WTC11 (cell line): ENCODE measurements around the gene UBE3A. TPM values are rescaled to one million over a fixed set of nuclear protein-coding genes. Genes with fewer than 3 reads are reported as not detected.

Experiments
- ATAC-seq: fragments of 200-7000 bp; cut with Tn5 transposase; 2 replicates; pipeline ENCODE4 v1.10.0; 2021; ENCODE audit warnings: mild to moderate bottlenecking, moderate library complexity
- CTCF ChIA-PET: fragments of 300-600 bp; sonication (Branson Sonifier 250); formaldehyde crosslinking; loops from one replicate; lab custom pipeline; 2021; ENCODE audit warnings: antibody characterized with exemption; lab: Charles Lee
- POLR2A ChIA-PET: fragments of 350-600 bp; sonication (Branson Sonifier 250); formaldehyde crosslinking; loops from one replicate; lab custom pipeline; 2021; ENCODE audit warnings: antibody characterized with exemption; lab: Charles Lee
- DNase-seq: peaks from one replicate; pipeline ENCODE4 v3.0.0; 2021; ENCODE audit warnings: low spot score
- H3K27ac Mint-ChIP-seq: 2 replicates; pipeline ENCODE4 v1.8.0; 2021; ENCODE audit warnings: mixed read lengths
- H3K27me3 Mint-ChIP-seq: 2 replicates; pipeline ENCODE4 v1.8.0; 2021; ENCODE audit warnings: low read depth, mild to moderate bottlenecking, moderate library complexity, mixed read lengths
- H3K36me3 Mint-ChIP-seq: 2 replicates; pipeline ENCODE4 v1.8.0; 2021; ENCODE audit warnings: mixed read lengths
- H3K4me1 Mint-ChIP-seq: 2 replicates; pipeline ENCODE4 v1.8.0; 2022; ENCODE audit warnings: mixed read lengths
- H3K4me3 Mint-ChIP-seq: 2 replicates; pipeline ENCODE4 v1.8.0; 2021; ENCODE audit warnings: mild to moderate bottlenecking, moderate library complexity, mixed read lengths
- H3K9me3 Mint-ChIP-seq: 2 replicates; pipeline ENCODE4 v1.8.0; 2021; ENCODE audit warnings: mixed read lengths
- ATF1 ChIP-seq: sonication (generic); formaldehyde crosslinking; IDR thresholded peaks from 2 replicates; pipeline ENCODE4 v1.8.1; 2023; ENCODE audit warnings: mild to moderate bottlenecking, moderate library complexity, missing genetic modification reagents
- CREB1 ChIP-seq: sonication (generic); formaldehyde crosslinking; IDR thresholded peaks from 2 replicates; pipeline ENCODE4 v1.8.0; 2023; ENCODE audit warnings: mild to moderate bottlenecking, missing genetic modification reagents
- ETV6 ChIP-seq: sonication (generic); formaldehyde crosslinking; IDR thresholded peaks from 2 replicates; pipeline ENCODE4 v1.8.1; 2022; ENCODE audit warnings: mild to moderate bottlenecking, missing genetic modification reagents
- FOXJ3 ChIP-seq: sonication (generic); formaldehyde crosslinking; IDR thresholded peaks from 2 replicates; pipeline ENCODE4 v1.9.0; 2021; ENCODE audit warnings: missing genetic modification reagents, mild to moderate bottlenecking, borderline replicate concordance
- FOXP1 ChIP-seq: sonication (generic); formaldehyde crosslinking; IDR thresholded peaks from 2 replicates; pipeline ENCODE4 v1.8.0; 2022; ENCODE audit warnings: missing genetic modification reagents, mild to moderate bottlenecking, moderate library complexity, borderline replicate concordance
- GABPB1 ChIP-seq: sonication (generic); formaldehyde crosslinking; IDR thresholded peaks from 2 replicates; pipeline ENCODE4 v1.8.1; 2023; ENCODE audit warnings: mild to moderate bottlenecking, missing genetic modification reagents
- KAT7 ChIP-seq: sonication (generic); formaldehyde crosslinking; IDR thresholded peaks from 2 replicates; pipeline ENCODE4 v1.8.1; 2023; ENCODE audit warnings: missing genetic modification reagents, mild to moderate bottlenecking, borderline replicate concordance
- NFYB ChIP-seq: sonication (generic); formaldehyde crosslinking; conservative IDR thresholded peaks from 2 replicates; pipeline ENCODE4 v1.8.0; 2022; ENCODE audit warnings: low read depth, missing genetic modification reagents
- NR1H2 ChIP-seq: sonication (generic); formaldehyde crosslinking; IDR thresholded peaks from 2 replicates; pipeline ENCODE4 v1.9.0; 2021; ENCODE audit warnings: mild to moderate bottlenecking, moderate library complexity, missing genetic modification reagents
- NR3C1 ChIP-seq: sonication (generic); formaldehyde crosslinking; conservative IDR thresholded peaks from 2 replicates; pipeline ENCODE4 v1.8.1; 2023; ENCODE audit warnings: low read depth, mild to moderate bottlenecking, missing genetic modification reagents
- TCF7 ChIP-seq: sonication (generic); formaldehyde crosslinking; IDR thresholded peaks from 2 replicates; pipeline ENCODE4 v1.8.0; 2022; ENCODE audit warnings: mild to moderate bottlenecking, low read depth, missing genetic modification reagents, moderate library complexity
- ZBTB21 ChIP-seq: sonication (generic); formaldehyde crosslinking; IDR thresholded peaks from 2 replicates; pipeline ENCODE4 v1.8.1; 2023; ENCODE audit warnings: mild to moderate bottlenecking, missing genetic modification reagents, borderline replicate concordance
- ZNF138 ChIP-seq: sonication (generic); formaldehyde crosslinking; conservative IDR thresholded peaks from 2 replicates; pipeline ENCODE4 v1.8.1; 2022; ENCODE audit warnings: mild to moderate bottlenecking, moderate library complexity, missing genetic modification reagents
- ZNF263 ChIP-seq: sonication (generic); formaldehyde crosslinking; IDR thresholded peaks from 2 replicates; pipeline ENCODE4 v1.8.1; 2022; ENCODE audit warnings: low read depth, mild to moderate bottlenecking, moderate library complexity, missing genetic modification reagents
- ZNF396 ChIP-seq: fragments of 250-450 bp; sonication (Bioruptor Pico); IDR thresholded peaks from 2 replicates; pipeline ENCODE4 v1.8.0; 2021; ENCODE audit warnings: mild to moderate bottlenecking, moderate library complexity, borderline replicate concordance
- ZNF423 ChIP-seq: fragments of 250-450 bp; sonication (Bioruptor Pico); IDR thresholded peaks from 2 replicates; pipeline ENCODE4 v2.1.2; 2022; ENCODE audit warnings: mild to moderate bottlenecking, moderate library complexity
- total RNA-seq: library from RNA; stranded (reverse); gene quantifications from 3 replicates; pipeline ENCODE4 v1.2.3, GENCODE V29; 2021
- TF ChIP-seq, protein P1 (sequence below): sonication (generic); formaldehyde crosslinking; IDR thresholded peaks from 2 replicates; pipeline ENCODE4 v1.8.1; 2023; ENCODE audit warnings: mild to moderate bottlenecking, missing genetic modification reagents, moderate library complexity
- TF ChIP-seq, protein P2 (sequence below): fragments of 250-450 bp; sonication (Bioruptor Pico); IDR thresholded peaks from 2 replicates; pipeline ENCODE4 v2.1.2; 2022; ENCODE audit warnings: mild to moderate bottlenecking, moderate library complexity
- TF ChIP-seq, protein P3 (sequence below): sonication (generic); formaldehyde crosslinking; conservative IDR thresholded peaks from 2 replicates; pipeline ENCODE4 v1.8.1; 2023; ENCODE audit warnings: mild to moderate bottlenecking, low read depth, missing genetic modification reagents, moderate library complexity
- TF ChIP-seq, protein P4 (sequence below): fragments of 250-450 bp; sonication (Bioruptor Pico); IDR thresholded peaks from 2 replicates; pipeline ENCODE4 v1.9.0; 2021; ENCODE audit warnings: mild to moderate bottlenecking
- TF ChIP-seq, protein P5 (sequence below): sonication (generic); formaldehyde crosslinking; IDR thresholded peaks from 2 replicates; pipeline ENCODE4 v1.8.1; 2022; ENCODE audit warnings: mild to moderate bottlenecking, moderate library complexity, missing genetic modification reagents
- TF ChIP-seq, protein P6 (sequence below): sonication (generic); formaldehyde crosslinking; IDR thresholded peaks from 2 replicates; pipeline ENCODE4 v1.8.1; 2023; ENCODE audit warnings: mild to moderate bottlenecking, missing genetic modification reagents, moderate library complexity
- TF ChIP-seq, protein P7 (sequence below): fragments of 250-450 bp; sonication (Bioruptor Pico); IDR thresholded peaks from 2 replicates; pipeline ENCODE4 v1.9.0; 2021; ENCODE audit warnings: mild to moderate bottlenecking

The UBE3A gene
- total RNA-seq, 1 experiment from 2014 or later, result 120 TPM

DNA sequence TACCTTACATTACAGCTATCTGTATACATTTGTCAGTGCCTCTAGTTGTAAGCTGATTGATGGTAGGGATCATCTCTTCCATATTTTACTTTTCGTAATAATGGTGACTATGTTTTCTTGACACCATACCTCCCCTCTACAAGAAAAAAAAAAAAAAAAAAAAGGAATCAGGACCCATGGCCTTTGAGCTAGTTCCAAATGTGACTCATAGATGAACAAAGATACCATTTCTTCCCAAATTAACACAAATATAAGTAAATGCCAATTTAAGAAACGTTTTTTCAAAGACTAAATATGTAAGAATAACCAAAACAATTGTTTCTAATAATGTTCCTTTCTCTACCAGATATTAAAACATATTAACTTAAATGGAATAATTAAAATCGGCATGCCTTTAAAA, 23.1 kb downstream of the UBE3A start (continued):
- TF ChIP-seq, protein P1, sequence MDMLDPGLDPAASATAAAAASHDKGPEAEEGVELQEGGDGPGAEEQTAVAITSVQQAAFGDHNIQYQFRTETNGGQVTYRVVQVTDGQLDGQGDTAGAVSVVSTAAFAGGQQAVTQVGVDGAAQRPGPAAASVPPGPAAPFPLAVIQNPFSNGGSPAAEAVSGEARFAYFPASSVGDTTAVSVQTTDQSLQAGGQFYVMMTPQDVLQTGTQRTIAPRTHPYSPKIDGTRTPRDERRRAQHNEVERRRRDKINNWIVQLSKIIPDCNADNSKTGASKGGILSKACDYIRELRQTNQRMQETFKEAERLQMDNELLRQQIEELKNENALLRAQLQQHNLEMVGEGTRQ (CRISPR knock-in tag), result no peak
- TF ChIP-seq, protein P2, sequence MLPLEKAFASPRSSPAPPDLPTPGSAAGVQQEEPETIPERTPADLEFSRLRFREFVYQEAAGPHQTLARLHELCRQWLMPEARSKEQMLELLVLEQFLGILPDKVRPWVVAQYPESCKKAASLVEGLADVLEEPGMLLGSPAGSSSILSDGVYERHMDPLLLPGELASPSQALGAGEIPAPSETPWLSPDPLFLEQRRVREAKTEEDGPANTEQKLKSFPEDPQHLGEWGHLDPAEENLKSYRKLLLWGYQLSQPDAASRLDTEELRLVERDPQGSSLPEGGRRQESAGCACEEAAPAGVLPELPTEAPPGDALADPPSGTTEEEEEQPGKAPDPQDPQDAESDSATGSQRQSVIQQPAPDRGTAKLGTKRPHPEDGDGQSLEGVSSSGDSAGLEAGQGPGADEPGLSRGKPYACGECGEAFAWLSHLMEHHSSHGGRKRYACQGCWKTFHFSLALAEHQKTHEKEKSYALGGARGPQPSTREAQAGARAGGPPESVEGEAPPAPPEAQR, result no peak
- TF ChIP-seq CREB1 (CRISPR knock-in tag) (no peak), NR3C1 (CRISPR knock-in tag) (no peak), NFYB (CRISPR knock-in tag) (no peak), NR1H2 (CRISPR knock-in tag) (no peak), ZNF423 (no peak), TCF7 (no peak)
- TF ChIP-seq, protein P3, sequence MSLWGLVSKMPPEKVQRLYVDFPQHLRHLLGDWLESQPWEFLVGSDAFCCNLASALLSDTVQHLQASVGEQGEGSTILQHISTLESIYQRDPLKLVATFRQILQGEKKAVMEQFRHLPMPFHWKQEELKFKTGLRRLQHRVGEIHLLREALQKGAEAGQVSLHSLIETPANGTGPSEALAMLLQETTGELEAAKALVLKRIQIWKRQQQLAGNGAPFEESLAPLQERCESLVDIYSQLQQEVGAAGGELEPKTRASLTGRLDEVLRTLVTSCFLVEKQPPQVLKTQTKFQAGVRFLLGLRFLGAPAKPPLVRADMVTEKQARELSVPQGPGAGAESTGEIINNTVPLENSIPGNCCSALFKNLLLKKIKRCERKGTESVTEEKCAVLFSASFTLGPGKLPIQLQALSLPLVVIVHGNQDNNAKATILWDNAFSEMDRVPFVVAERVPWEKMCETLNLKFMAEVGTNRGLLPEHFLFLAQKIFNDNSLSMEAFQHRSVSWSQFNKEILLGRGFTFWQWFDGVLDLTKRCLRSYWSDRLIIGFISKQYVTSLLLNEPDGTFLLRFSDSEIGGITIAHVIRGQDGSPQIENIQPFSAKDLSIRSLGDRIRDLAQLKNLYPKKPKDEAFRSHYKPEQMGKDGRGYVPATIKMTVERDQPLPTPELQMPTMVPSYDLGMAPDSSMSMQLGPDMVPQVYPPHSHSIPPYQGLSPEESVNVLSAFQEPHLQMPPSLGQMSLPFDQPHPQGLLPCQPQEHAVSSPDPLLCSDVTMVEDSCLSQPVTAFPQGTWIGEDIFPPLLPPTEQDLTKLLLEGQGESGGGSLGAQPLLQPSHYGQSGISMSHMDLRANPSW (CRISPR knock-in tag), result no peak

DNA sequence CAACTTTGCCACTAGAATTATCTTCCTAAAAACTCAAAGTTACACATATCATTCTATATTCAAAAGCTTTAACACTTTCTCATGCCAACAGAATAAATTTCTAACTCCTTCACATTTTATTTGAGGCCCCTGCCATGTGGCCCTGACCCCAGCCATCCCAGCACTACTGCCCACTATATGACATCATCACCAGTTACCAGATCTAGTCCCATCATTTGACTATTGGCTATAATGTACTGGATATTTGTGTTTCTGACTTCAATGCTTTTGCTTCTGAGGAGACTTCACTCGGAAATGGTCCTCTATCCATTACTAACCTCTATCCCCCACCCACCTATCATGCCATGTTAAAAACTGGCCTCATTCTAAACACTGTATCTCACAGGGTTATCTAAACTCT, 23.6 kb downstream of the UBE3A start:
- ATAC-seq (no peak), DNase-seq (no peak)
- TF ChIP-seq ZNF138 (CRISPR knock-in tag), result no peak
- TF ChIP-seq, protein P4, sequence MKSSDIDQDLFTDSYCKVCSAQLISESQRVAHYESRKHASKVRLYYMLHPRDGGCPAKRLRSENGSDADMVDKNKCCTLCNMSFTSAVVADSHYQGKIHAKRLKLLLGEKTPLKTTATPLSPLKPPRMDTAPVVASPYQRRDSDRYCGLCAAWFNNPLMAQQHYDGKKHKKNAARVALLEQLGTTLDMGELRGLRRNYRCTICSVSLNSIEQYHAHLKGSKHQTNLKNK (CRISPR knock-in tag), result no peak
- no peak for TF ChIP-seq FOXJ3
- TF ChIP-seq, protein P5, sequence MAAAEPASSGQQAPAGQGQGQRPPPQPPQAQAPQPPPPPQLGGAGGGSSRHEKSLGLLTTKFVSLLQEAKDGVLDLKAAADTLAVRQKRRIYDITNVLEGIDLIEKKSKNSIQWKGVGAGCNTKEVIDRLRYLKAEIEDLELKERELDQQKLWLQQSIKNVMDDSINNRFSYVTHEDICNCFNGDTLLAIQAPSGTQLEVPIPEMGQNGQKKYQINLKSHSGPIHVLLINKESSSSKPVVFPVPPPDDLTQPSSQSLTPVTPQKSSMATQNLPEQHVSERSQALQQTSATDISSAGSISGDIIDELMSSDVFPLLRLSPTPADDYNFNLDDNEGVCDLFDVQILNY, result no peak
- TF ChIP-seq KAT7 (CRISPR knock-in tag), result no peak
- no peak for TF ChIP-seq ZBTB21 (CRISPR knock-in tag)
- TF ChIP-seq ETV6, result no peak
- TF ChIP-seq ZNF263, result no peak
- TF ChIP-seq FOXP1, result no peak
- Mint-ChIP-seq H3K9me3 (no peaks in the 10 kb centered on the region), H3K4me1 (peaks cover 58% of the 10 kb centered on the region), H3K4me3 (no peak overlapping the region), H3K27ac (no peak overlapping the region), H3K36me3 (no peaks in the 10 kb centered on the region), H3K27me3 (no peaks in the 10 kb centered on the region)
- ChIA-PET CTCF (no interaction called here), POLR2A (no interaction called here)

DNA sequence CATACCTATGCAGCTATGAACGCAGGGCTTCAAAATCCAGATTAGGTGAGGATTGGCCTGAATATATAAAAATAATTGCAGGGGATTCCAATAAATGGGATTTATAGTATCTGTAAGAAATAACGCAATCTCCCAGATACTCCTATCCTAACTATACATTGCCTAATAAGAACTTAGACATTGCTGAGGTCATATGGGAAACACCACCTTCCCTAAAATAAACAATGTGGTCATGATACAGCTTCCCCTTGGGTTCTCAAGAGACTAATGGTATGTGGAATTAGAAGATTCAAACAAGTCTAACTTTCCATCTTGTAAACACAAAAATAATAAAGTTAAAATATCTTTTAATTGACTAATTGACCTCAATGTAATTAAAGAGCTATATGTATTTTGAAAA, 28.2 kb downstream of the UBE3A start:
- Mint-ChIP-seq H3K9me3 (no peaks in the 10 kb centered on the region), H3K4me3 (no peak overlapping the region), H3K4me1 (peaks cover 53% of the 10 kb centered on the region), H3K27ac (no peak overlapping the region), H3K27me3 (no peaks in the 10 kb centered on the region), H3K36me3 (no peaks in the 10 kb centered on the region)
- ATAC-seq (no peak), DNase-seq (no peak)
- ChIA-PET CTCF (interaction anchor here (1.3 kb wide), 1 partner anchor 90 kb away, joined by 5 read pairs; no protein-coding TSS in a partner anchor), POLR2A (interaction anchor here (1.4 kb wide), 1 partner anchor 12 kb away, joined by 10 read pairs; no protein-coding TSS in a partner anchor)
- TF ChIP-seq ZNF396 (CRISPR knock-in tag) (no peak), ATF1 (CRISPR knock-in tag) (no peak), GABPB1 (CRISPR knock-in tag) (no peak)
- TF ChIP-seq, protein P6, sequence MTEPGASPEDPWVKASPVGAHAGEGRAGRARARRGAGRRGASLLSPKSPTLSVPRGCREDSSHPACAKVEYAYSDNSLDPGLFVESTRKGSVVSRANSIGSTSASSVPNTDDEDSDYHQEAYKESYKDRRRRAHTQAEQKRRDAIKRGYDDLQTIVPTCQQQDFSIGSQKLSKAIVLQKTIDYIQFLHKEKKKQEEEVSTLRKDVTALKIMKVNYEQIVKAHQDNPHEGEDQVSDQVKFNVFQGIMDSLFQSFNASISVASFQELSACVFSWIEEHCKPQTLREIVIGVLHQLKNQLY (CRISPR knock-in tag), result no peak
- TF ChIP-seq, protein P7, sequence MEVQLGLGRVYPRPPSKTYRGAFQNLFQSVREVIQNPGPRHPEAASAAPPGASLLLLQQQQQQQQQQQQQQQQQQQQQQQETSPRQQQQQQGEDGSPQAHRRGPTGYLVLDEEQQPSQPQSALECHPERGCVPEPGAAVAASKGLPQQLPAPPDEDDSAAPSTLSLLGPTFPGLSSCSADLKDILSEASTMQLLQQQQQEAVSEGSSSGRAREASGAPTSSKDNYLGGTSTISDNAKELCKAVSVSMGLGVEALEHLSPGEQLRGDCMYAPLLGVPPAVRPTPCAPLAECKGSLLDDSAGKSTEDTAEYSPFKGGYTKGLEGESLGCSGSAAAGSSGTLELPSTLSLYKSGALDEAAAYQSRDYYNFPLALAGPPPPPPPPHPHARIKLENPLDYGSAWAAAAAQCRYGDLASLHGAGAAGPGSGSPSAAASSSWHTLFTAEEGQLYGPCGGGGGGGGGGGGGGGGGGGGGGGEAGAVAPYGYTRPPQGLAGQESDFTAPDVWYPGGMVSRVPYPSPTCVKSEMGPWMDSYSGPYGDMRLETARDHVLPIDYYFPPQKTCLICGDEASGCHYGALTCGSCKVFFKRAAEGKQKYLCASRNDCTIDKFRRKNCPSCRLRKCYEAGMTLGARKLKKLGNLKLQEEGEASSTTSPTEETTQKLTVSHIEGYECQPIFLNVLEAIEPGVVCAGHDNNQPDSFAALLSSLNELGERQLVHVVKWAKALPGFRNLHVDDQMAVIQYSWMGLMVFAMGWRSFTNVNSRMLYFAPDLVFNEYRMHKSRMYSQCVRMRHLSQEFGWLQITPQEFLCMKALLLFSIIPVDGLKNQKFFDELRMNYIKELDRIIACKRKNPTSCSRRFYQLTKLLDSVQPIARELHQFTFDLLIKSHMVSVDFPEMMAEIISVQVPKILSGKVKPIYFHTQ (CRISPR knock-in tag), result no peak
- TF ChIP-seq, protein P3 (CRISPR knock-in tag), result no peak
